HG02943 (cell line): ENCODE measurements around the gene HLA-E.
A peak's percentile ranks its signal among the peaks of the same experiment; 100 is the strongest.
"Not testable (repeated sequence)": the region's sequence is repeated elsewhere in the genome, so short reads cannot be mapped to it uniquely, and the experiment has no call there.

ENCODE experiments used
- ATAC-seq: cut with Tn5 transposase; IDR thresholded peaks from one replicate; pipeline ENCODE4 v1.9.1; 2021; ENCODE audit warnings: mild to moderate bottlenecking, low read depth, moderate library complexity; ENCODE audit not compliant: unreplicated experiment

Gene HLA-E

GRCh38 chr6:30489081-30490025 lies at the start of gene HLA-E:
HLA-E (plus strand) TSS chr6:30489509; CDS start chr6:30489532, 23 bp downstream.
- peak; percentile 70 for ATAC-seq

- no peak for ATAC-seq
Measured at GRCh38 chr6:30441171-30441570, 48.1 kb upstream of the HLA-E start.

- no peak for ATAC-seq
Measured at GRCh38 chr6:30443657-30444450, 45.5 kb upstream of the HLA-E start.

GRCh38 chr6:30444451-30444742 lies 44.9 kb upstream of the HLA-E start:
- no peak for ATAC-seq

GRCh38 chr6:30446259-30446658 lies 43.0 kb upstream of the HLA-E start:
- no peak for ATAC-seq

GRCh38 chr6:30447237-30447636 lies 42.1 kb upstream of the HLA-E start:
- ATAC-seq: no peak

- no peak for ATAC-seq
Measured at GRCh38 chr6:30450548-30450908, 38.8 kb upstream of the HLA-E start.

- no peak for ATAC-seq
Measured at GRCh38 chr6:30450909-30451841, 38.1 kb upstream of the HLA-E start.

- ATAC-seq: no peak
Measured at GRCh38 chr6:30452736-30453507, 36.4 kb upstream of the HLA-E start.

GRCh38 chr6:30453508-30454116 lies 35.7 kb upstream of the HLA-E start:
- no peak for ATAC-seq

- ATAC-seq: no peak
Measured at GRCh38 chr6:30459145-30459544, 30.2 kb upstream of the HLA-E start.

GRCh38 chr6:30461055-30461454 lies 28.3 kb upstream of the HLA-E start:
- ATAC-seq: no peak

- ATAC-seq: no peak
Measured at GRCh38 chr6:30462482-30462881, 26.8 kb upstream of the HLA-E start.

GRCh38 chr6:30463242-30463641 lies 26.1 kb upstream of the HLA-E start:
- no peak for ATAC-seq

GRCh38 chr6:30463651-30464618 lies 25.4 kb upstream of the HLA-E start:
- ATAC-seq: no peak

- no peak for ATAC-seq
Measured at GRCh38 chr6:30465595-30466306, 23.6 kb upstream of the HLA-E start.

GRCh38 chr6:30470968-30471367 lies 18.3 kb upstream of the HLA-E start:
- ATAC-seq: no peak

GRCh38 chr6:30475116-30475515 lies 14.2 kb upstream of the HLA-E start:
- ATAC-seq: not testable (repeated sequence)
